Keratinocyte (primary cell): ENCODE measurements around the gene RYR2.

Experiments
- EZH2 ChIP-seq: IDR thresholded peaks from one replicate; pipeline ENCODE4 v1.6.1; 2012; ENCODE audit warnings: inconsistent platforms, mild to moderate bottlenecking, low read length, moderate library complexity
- TF ChIP-seq, protein P1 (sequence below), 3 experiments: IDR thresholded peaks in 1 of 3; conservative IDR thresholded peaks in 1 of 3; optimal IDR thresholded peaks in 1 of 3; 2 replicates in 2 of 3; 3 replicates in 1 of 3; pipeline versions ENCODE3 to v1.5.1; 2011; ENCODE audit warnings: low read length in 3 of 3, mild to moderate bottlenecking in 3 of 3, moderate library complexity in 2 of 3, control low read depth in 1 of 3, inconsistent platforms in 1 of 3; ENCODE audit not compliant: insufficient read depth in 2 of 3; ENCODE audit errors: extremely low read depth in 1 of 3

DNA sequence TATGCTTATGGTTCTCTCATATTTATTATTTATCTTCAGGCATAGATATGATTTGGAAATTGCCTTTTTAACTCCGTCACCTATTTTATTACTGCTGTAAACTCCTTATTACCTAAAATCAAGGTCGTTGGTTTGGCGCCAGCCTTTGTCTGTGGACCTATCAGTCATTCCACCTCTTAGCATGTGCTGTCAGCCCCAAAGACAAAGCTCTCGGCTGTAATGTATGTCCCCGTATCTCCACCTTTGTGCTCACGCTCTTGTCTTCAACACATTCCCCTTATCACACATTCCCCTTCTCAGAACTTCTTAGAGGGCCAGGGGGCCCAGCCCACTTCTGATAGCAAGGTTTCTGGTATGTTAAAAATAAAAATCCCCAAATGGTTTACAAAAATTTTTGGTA is 342.2 kb downstream of the RYR2 start:
- TF ChIP-seq, protein P1, sequence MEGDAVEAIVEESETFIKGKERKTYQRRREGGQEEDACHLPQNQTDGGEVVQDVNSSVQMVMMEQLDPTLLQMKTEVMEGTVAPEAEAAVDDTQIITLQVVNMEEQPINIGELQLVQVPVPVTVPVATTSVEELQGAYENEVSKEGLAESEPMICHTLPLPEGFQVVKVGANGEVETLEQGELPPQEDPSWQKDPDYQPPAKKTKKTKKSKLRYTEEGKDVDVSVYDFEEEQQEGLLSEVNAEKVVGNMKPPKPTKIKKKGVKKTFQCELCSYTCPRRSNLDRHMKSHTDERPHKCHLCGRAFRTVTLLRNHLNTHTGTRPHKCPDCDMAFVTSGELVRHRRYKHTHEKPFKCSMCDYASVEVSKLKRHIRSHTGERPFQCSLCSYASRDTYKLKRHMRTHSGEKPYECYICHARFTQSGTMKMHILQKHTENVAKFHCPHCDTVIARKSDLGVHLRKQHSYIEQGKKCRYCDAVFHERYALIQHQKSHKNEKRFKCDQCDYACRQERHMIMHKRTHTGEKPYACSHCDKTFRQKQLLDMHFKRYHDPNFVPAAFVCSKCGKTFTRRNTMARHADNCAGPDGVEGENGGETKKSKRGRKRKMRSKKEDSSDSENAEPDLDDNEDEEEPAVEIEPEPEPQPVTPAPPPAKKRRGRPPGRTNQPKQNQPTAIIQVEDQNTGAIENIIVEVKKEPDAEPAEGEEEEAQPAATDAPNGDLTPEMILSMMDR (optimal IDR thresholded peaks at IDR 0.05 in 1 of 3, IDR thresholded peaks at IDR 0.05 in 1 of 3, conservative IDR thresholded peaks at IDR 0.05 in 1 of 3; ENCODE audit: extremely low read depth in 1 of 3, insufficient read depth in 2 of 3, low read length in 3 of 3), result no peak
- no peak for TF ChIP-seq EZH2
